GM19193 (cell line): ENCODE measurements around the gene TMEM132A.

Source experiments
- POLR2A ChIP-seq: IDR thresholded peaks from 4 replicates; pipeline ENCODE4 v1.6.1; 2011; ENCODE audit not compliant: insufficient read depth, insufficient read length; ENCODE audit errors: extremely low read depth

Gene TMEM132A

DNA sequence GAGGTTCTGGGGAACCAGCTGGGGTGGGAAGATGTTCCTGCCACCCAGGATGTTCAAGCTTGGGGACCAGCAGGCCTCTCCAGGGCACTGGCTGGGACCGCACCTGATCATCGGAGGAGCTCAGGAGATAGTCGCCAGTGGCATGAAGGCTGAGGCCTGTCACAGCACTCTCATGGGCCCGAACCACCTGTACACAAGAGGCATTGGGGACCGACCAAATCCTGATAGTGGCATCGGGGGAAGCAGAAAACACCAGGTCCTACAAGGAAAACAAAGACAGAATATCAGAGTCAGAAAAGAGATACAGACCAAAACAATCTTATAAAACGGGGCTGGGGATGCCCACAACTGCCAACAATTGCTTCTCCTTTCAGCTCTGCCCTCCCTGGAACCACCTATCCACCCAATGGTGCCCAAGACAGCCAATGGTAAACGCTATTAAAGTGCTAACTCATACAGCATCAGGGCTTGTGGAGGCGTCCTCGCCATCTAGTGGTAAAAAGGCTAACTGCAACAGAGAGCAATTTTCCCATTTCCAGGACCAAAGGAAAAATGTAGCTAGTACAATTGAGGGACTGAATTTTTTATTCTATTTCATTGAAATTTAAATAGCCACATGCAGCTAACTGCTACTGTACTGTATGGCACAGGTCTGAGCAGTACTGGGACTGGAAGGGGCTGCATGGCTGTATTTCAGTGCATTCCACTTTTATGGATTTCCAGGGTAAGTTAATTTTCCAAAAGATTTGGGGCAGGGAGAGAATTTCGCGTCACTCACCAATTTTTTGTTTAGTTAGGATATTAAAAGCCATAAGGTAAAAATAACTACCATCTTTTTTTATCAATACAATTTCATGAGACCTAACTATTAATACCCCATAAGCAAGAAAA lies 25.0 kb upstream of the TMEM132A start:
- TF ChIP-seq POLR2A: no peak

- no peak for TF ChIP-seq POLR2A
Observed at GRCh38 chr11:60899977-60900376, 24.3 kb upstream of the TMEM132A start.

DNA sequence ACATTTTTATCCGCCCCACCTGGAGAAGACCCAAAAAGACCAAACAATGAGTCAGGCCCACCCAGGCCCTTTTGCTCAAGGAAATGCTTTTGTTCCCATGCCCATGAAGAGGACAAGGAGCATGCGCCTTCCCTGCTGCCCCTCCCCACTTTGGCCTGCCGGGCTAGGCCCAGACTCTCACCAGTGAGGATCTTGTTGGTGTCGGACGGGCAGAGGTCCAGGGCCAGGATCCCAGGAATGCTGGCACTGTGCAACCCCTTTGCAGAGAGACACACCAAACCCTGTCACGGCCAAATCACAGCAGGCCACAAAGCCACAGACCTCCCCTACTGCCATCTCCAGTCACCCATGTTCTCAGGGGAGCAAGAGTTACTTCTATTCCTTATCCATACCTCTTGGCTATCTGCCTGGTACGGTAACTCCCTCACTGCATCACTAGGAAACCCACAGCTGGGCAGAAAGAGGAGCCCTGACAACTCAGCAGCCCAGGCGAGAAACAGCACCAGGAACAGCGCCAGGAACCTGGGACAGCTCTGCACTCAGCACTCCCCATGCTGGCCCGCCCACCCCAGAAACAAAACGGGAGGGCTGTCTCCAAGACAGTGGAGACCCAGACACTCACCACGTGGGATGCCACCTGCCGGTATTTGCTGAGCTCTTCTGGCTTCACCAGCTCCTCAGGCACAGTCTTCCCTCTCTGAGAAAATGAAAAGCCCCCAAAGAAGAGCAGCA lies 23.4 kb upstream of the TMEM132A start:
- TF ChIP-seq POLR2A: no peak

DNA sequence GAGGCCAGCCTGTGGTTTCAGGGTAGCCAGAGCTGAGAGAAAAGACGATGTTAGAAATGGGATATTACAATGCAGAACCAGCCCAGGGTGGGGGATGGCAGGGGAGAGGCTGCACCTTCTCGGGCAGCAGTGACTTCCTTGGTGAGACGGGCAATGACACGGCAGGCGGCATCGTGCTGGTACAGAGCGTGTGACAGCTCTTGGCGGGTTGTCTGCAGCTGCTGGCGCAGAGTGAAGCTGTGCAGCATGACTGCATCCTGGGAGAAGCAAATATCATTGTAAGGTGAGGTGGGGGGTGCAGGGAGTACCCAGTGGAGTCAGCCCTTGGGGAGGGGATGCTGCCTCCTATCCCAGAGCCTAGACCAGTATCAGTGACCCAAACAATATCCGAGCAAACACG lies 21.6 kb upstream of the TMEM132A start:
- TF ChIP-seq POLR2A: no peak

DNA sequence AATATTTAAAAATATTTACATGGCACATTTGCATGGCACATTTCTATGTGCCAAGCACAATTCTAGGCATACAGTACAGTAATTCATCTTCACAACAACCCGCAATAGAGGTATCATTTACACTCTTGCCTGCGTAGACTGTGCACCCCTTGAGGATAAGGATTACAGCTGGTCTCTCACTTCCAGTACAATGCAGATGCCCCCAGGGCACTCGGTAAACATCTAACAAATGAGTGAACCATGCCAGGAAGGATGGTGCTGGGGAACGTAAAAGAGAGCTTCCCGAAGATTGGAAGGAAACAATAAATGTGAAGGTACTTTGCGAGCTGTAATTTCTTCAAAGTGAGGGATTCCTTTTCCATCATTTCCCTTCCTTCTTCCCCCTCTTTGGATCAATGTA lies 19.2 kb upstream of the TMEM132A start:
- no peak for TF ChIP-seq POLR2A

DNA sequence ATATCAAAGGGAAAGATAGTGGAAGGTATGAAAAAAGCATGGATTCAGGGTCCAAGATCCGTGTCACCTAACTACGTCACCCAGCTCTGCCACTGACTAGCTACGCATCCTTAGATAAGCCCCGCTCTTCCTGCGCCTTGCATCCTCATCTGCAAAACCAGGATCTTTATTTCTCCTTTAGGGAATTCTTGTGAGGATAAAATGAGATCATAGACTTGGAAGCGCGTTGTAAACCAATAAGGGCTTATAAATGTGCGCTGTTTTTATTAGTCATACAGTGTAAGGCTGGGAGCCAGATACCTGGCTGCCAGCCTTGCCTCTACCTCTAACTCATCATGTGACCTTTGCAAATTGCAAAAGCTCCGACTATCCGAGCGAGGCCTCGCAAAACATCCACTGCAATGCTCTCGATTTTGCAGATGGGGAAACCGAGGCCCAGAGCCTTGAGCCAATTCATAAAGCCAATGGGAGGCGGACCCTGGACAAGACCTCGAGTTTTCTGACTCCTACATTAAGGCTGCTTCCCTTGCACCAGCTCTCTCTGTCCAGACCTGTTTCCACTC lies 18.6 kb upstream of the TMEM132A start:
- TF ChIP-seq POLR2A: no peak

- TF ChIP-seq POLR2A: peak; percentile 95
Observed at GRCh38 chr11:60906132-60906972, 17.9 kb upstream of the TMEM132A start, which contains the start of gene PRPF19. PRPF19 (minus strand) TSS chr11:60906585; CDS start chr11:60906382, 203 bp downstream.

DNA sequence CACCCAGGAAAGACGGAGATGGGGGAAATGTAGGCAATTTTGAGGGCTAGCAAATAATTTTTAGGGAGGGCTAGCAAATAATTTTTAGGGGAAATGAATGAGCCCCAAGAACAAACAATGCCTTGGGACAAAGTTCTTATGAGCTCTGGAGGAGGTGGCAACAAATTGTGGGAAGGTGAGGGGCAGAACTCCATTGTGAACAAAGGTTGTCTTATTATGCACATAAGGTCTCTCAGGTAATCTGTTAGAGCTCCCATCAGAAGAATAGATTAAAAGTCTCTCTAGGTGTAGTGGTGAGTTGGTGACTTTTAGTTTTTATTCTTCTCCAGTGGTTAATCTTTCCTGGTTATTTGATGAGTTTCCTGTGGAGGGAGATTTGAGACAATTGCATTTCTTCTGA lies 15.5 kb upstream of the TMEM132A start:
- TF ChIP-seq POLR2A: no peak

- TF ChIP-seq POLR2A: no peak
Observed at GRCh38 chr11:60910281-60910687, 14.0 kb upstream of the TMEM132A start.

- no peak for TF ChIP-seq POLR2A
Observed at GRCh38 chr11:60910711-60911380, 13.4 kb upstream of the TMEM132A start.

- no peak for TF ChIP-seq POLR2A
Observed at GRCh38 chr11:60912223-60912850, 11.9 kb upstream of the TMEM132A start.

GRCh38 chr11:60912851-60913528 lies 11.3 kb upstream of the TMEM132A start:
- TF ChIP-seq POLR2A: no peak
